GM12864 (cell line): ENCODE measurements around the gene OXER1.

Source experiments
- DNase-seq: peaks from one replicate; pipeline ENCODE4 v3.0.0-alpha.2; 2011; ENCODE audit warnings: low read depth
- H3K4me3 ChIP-seq: 2 replicates; pipeline ENCODE4 v1.5.1; 2011; ENCODE audit warnings: mild to moderate bottlenecking, low read depth, low read length, control low read depth
- CTCF ChIP-seq: IDR thresholded peaks from 2 replicates; pipeline ENCODE4 v1.5.1; 2011; ENCODE audit warnings: low read depth, mild to moderate bottlenecking, moderate library complexity, low read length, control low read depth, inconsistent platforms; ENCODE audit errors: missing control alignments

Gene OXER1

GRCh38 chr2:42770288-42771131 is 6.6 kb upstream of the OXER1 start:
- no peak overlapping the region for H3K4me3 ChIP-seq
- TF ChIP-seq CTCF: peak; percentile 60
- DNase-seq: no peak

- DNase-seq: no peak
- TF ChIP-seq CTCF: no peak
- H3K4me3 ChIP-seq: no peak overlapping the region
Observed at GRCh38 chr2:42769583-42770287, 5.8 kb upstream of the OXER1 start.

DNA sequence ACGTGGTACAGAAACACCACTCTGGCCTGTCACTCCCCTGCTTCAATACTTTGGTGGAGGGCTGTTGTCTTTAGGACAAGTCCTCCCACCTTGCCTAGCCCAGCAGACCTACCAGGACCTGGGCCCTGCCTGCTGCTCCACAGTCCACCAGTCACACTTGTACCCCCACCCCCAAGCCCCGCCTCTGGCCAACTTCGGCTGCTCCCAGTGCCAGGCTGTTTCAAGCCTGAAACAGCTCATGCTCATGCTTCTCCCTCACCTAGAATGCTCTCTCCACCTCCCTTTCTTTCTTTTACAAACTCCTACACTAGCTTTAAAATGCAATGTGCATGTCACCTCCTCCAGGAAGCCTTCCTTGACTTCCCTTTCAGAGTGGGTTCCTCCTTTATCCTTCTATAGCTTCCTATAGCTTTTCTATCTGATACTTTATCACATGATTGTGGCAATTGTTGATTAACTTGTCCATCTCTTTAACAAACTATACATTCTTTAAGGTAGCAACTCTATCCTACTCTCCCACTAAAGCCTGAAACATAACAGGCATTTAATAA is 4.8 kb upstream of the OXER1 start:
- no peak overlapping the region for H3K4me3 ChIP-seq
- no peak for DNase-seq
- no peak for TF ChIP-seq CTCF

DNA sequence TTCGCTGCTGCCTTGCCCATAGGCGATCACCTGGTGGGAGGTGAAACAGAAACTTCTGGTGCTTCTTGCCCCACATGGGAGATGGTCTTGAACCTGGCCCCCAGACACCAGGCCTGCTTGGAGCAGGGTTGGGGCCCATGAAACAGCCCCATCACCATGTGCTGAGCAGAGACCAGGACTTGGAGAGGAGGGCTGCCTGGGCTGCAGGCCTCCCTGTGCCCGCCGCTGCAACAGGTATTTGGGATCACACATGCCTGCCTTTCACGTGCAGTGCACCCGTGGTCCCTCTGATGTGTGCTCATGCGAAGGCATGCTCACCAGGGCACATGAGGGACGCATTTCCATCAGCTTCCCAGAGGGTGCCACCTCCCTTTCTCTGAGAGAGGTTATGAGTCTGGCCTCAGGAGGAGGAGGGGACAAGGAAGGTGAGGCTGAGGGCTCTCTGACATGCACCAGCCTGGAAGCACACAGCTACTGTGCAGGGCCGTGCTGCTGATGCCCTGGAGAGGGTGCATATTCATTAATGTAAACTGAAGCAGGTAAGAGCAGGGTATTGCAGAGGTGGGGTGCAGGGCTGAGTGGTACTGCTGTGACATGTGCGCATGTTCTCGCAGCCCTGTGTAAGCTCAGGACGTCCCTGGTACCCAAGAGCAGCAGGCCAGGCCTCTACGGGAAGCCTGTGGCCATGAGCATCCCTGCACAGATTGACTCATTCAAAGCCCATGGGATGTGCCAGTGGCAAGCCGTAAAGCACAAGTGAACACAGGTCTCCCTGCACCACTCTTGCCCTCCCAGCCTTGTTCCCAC is 4.2 kb upstream of the OXER1 start:
- no peak for TF ChIP-seq CTCF
- no peak overlapping the region for H3K4me3 ChIP-seq
- DNase-seq: no peak

DNA sequence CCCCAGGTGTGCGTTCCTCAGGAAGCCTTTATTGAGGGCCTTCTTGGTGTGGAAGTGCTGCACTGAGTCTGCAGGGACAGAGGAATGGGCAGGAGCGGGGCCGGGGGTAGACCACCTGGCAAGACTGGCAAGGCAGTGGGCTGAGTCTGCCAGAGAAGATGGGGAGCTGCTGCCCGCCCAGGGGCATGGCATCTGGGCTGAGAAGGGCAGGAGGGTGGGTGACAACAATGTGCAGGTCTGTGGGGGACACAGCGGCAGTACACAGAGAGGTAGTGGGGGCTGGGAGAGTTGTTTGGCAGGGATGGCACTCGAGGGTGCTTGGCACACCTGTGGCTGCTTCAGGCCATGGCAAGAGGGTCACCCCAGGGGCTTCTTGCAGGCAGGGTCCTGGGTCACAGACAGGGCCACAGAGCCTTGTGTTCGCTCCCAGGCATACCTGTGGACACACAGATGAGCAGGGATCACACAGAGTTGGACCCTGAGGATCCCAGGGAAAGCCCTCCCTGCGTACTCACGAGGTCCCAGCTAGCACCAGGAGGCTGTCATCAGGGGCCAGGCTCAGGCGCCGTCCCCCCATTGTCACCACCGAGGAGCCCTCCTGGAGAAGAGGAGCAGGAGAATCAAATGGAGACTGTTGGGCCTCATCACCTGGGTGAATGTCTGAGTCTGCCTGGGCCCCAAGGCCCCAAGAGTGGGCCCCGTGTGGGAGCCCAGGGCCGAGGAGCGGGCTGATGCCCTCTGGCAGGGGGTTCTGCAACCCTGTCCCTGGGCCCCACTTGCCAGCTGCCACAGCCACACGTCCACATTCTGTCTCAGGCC is 3.4 kb upstream of the OXER1 start:
- DNase-seq: no peak
- no peak for TF ChIP-seq CTCF
- no peak overlapping the region for H3K4me3 ChIP-seq

DNA sequence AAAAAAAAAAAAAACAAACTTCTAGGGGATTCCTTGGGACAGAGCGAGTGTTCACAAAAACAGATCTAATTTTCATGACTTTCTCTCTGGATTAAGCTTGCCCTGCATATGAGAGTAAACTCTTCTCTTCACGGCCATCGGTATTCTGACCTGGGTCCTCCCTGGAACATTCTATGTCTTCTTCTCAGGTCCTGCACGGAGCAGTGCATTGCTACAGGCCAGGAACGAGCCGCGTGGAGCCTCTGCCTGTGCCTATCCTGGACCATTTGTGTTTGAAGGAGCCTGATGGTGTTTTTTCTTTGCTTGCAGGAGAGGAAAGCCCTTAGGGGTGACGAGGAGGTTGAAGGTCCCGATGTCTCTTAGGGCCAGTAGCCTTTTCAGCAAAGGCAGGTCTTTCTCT is 1.8 kb upstream of the OXER1 start:
- H3K4me3 ChIP-seq: no peak overlapping the region
- no peak for TF ChIP-seq CTCF
- no peak for DNase-seq
